Measurements from ENCODE around the gene CAMK2B.

Gene CAMK2B

DNA sequence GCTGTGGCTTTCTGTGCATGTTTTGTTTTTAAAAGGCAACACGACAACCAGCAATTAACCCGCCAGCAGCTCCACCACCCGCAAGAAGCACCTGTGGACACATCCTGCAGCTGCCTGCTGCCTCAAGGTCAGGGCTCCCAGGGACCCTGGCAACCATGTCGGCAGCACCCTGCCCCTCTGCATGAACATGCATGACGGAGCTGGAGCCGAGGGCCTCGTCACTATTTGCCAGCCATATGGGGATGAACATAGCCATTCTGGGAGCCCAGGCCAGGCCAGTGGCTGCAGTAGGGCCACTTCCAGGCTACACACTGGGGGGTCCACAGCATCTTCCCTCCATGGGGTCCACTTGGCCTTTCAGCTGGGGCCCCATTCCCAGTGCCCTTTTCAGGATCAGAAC lies 52.9 kb downstream of the CAMK2B start:
- no peak for DNase-seq

DNA sequence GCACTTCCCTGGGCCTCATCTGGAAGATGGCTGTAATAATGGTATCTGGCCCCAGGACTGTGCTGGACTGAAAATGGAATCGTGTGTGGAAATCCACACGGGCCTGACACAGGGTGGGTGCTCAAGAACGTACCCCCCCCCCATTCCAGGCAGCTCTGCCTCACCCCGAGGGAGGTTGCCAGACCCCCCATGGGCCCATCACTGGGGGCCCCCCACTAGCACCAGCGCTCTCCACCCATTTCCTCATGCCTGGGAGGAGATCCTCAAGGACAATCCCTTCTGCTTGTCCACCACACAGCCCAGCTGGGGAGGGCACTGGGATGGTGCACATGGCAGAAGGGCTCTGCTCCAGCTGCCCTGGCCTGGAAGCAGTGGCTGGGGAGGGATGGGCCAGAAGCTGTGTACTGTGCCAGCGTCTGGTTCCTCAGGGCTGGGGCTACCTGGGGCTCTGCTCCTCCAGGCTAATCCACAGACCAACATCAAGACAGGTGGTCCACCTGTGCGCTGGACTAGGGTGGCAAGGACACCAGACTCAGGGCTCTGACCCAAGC lies 55.4 kb downstream of the CAMK2B start:
- DNase-seq = no peak

DNA sequence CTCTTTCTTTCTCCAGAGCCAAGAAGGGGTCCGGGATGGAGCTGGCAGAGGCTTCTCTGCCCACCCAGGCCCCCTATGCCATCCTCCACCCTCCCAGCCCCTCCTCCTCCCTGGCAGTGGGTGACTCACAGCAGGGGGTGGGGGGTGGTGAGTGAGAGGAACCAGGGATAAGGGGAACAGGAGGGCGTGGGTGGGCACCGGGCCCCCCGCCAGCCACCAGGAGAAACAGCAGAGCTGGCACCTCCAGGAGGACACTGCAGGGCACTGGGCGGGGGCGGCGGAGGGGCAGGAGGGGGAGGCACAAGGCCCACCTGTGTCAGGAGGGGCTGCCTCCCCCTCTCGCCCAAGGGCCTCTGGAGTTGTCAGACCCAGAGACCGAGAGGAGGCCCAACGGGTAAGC lies 56.0 kb downstream of the CAMK2B start:
- no peak for DNase-seq

DNA sequence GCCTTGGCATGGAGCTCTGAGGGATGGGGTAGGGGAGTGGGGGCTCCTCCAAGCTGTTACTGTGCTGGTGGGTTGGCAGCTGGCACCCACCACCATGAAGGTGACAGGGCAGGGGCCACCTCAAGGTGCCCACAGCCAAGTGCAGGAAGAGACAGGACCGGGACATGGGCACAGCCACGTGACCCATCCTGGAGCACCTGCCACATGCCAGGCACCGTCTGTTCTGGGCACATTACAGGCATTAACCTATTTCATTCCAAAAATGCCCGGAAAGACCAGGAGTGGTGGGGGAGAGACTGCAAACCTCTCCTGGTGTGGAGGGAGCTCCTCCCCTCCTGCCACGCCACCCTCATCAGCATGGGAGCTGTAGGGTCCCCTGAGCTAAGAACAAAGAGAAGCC lies 56.7 kb downstream of the CAMK2B start:
- no peak for DNase-seq

DNA sequence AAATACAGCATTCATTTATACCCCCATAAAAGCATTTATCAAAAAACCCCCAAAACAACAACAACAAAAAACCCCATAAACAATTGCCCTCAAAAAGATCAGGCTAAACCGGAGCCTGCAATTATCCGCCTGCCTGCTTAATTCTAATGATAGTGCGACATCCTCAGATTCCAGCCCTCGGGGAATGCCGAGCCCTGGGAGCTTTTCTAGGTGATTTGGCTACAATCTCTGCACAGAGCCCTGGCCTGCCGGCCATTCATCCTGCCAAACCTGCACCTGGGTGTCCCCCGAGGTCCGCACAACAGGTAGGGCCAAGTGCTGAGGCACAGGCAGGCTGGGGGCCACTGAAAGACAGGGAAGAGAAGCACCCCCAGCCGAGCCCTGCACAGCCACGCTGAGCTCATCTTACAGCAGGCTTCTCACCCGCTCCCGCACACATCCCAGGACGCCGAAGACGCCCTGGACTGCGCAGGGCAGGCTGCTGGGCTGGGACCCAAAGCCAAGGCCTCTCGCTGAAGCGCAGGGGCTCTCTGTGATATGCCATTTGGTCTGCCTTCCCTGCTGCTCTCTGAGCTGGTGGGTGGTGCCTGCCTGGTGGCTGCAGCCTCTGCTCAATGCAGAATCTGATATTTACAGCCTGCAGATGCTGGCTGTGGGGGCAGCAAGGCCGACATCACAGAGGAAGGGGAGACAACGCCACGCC lies 57.5 kb downstream of the CAMK2B start:
- DNase-seq = no peak

DNA sequence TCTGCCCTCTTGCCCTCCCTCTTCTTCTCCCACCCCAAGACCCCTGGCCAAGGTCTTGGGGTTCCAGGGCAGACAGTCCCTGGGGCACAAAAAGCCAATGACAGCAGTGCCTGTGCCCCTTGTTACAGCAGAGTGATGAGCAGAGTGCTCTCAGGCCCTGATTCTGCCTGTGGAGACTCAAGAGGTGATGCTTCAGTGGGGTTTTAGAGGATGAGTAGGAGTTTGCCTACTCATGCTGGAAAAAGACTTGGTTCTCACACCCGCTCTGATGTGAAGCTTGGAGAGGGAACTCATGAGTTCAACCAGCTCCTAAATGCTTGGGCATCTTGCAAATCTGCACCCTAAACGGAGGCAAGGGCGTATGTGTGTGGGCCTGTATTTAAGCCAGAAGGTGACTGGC lies 58.2 kb downstream of the CAMK2B start:
- DNase-seq = no peak

DNA sequence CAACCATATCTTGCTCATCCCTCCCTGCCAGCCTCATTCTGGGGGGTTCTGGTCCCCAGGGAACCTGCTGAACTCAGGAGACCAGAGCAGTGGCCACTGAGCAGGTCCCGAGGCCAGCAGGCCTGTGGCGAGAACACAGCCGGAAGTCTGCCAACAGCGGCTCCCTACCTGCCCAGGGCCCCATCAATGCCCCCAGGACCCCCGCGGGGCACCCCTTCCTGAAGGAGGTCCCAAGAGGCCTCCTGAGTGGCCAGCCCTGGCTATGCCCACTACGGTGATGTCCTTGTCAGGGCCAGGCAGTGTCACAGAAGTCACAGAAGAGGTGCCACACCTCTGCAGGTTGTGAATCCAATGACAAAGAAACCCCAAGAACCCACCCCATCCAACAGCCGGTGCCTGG lies 58.9 kb downstream of the CAMK2B start:
- DNase-seq = no peak

DNA sequence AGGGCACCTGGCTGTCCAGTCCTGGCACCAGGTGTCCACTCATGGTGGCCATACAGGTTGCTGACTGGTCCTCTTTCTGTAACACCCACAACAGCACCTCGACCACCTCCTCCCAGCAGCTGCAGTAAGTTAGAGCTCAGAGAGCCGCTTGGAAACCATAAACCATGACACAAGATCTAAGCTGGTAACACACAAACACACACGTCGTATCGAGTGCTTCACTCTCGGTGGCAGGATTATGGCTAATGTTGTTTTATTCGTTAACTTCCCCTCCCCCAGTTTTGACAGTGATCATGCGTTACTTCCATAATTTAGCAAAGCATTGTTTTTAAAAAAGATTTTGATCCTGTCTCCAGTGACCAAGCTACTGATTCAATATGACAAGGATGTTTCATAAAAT lies 59.7 kb downstream of the CAMK2B start:
- no peak for DNase-seq

DNA sequence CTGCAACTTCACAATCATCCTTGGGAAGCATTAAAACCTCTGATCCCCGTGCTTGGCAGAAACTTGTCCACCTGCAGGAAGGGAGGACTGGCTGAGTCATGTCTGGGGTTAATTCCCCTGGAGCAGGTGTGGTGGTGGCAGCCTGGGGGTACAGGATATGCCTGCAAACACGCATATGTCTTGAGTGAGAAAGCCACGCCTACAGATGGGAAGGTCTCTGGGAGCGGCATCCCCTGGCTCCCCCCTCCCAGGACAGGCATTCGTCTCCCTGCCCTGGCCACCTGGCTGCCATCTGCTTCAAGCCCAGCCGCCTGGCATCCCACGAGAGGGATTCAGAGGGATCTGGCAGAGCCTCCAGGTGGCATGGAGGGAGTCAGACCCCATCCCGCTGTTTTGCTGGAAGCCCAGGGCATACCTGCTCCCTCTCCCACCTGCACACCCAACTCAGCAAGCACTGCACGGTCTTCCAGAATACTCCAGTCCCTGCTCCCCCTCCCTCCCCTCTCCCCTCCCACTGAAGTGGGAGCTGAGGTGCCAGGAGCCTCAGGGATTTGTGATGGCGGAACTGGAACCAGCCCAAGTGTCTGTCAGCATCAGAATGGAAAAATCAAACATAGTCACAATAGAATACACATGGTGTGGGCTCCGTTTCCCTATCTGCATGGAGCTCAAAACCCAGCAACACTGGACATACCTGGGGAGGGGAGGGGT lies 61.0 kb downstream of the CAMK2B start:
- DNase-seq = no peak

DNA sequence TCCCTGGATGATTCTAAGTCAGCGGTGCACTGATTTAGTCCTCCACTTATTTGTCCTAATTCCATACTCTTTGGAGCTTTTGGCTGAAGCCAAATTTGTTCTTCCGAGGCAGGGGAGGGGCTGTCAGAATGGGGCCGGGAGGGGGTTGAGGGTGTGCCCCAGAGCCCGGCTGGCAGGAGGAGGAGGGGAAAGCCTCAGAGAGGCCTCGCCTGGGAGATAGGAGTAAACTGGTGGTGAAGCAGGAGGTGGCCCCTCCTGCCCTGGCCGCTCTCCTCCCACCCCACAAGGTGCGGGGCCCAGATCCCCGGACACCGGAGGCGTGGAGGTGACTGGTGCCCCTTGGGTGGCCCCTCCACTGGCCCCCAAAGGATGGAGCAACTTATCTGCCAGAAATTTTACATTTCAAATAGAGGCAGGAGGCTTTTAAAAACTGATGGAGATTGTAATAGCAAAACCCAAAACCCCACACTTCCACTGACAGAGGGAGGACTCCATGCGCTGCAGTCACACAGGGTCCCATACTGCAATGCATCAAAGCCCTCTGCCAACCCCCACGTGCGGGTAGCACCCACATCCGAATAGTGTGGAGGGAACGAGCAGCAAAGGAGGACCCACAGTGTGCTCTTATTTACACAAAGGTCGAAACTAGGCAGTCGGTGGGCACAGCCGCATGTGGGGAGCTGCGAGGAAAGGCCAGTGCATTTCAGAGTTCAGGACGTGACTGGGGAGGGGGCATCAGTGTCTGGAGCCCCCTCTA lies 61.9 kb downstream of the CAMK2B start:
- DNase-seq = no peak

DNA sequence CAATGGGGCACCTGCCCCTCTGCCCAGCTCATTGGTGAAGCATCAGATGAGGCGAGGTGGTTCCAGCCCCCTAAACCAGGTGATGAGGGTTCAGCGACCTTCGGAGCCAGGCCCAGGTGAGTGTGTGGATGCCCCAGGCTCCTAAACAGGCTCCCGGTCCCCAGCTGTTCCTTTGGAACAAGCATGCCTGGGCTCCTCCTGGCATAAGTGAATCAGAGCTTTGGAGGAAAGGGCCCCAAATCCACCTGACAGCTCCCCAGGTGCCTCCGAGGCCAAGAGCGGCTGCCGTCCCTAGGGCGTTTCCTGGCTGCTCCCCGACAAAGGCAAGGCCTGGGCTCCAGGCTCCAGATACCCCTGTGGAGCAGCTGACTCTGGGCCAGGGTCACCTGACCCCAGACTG lies 63.4 kb downstream of the CAMK2B start:
- no peak for DNase-seq

DNA sequence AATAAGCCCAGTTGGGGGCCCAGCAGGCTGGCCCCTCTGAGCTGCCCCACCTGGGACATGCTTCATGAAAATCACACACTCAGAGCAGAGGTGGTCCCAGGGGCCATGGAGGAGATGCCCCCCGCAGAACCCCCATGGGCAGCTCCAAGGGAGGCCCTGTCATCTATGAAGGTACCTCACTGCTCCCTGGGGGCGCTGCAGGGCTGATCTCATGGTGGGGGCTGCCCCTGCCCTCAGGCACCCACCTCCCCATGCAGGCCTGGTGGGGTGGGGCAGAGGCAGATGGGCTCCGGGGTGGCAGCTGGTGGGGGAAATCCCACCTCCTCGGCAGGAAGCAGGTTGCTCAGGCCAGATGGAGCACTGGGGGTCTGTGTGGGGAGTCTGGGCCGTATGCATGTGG lies 64.2 kb downstream of the CAMK2B start:
- DNase-seq = no peak

DNA sequence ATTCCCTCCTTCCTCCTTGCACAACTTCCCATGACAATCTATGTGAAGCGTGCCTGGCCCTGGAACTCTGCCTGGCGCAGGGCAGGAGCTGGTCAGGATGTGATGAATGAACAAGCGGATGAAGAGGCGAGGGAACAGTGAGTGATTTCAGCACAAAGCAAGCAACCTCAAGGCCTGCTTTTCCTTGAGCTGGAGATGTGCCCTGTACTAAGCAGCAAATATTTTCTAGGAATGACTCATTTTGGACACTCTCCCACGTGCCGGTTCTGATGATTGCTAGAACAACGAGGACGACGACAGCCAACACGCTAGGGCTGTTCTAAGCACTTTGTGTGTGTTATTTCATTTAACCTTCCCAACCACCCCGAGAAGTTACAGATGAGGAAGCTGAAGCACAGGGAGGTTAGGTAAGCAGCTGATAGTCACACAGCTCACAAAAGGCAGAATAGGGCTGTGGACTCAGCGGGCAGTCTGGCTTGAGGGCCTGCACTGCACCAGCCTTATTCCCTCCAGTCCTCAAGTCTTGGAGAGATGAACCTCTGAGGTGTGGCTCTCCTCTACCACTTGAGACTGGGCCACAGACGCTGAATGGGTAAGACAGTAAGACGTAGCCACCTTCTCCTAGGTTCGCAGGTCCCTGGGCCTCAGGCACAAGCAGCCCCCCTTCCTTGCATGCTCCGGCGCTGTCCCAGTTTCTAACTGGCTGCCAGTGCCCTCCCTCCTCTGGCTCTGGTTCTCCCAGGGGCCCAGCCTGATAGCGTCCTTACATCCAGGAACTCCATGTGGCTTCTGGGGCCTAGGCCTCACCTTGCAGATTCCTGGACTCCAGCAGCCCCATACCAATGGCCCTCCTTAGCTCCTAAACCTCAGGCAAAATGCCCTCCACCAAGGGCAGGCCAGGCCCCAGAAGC lies 65.6 kb downstream of the CAMK2B start:
- no peak for DNase-seq

DNA sequence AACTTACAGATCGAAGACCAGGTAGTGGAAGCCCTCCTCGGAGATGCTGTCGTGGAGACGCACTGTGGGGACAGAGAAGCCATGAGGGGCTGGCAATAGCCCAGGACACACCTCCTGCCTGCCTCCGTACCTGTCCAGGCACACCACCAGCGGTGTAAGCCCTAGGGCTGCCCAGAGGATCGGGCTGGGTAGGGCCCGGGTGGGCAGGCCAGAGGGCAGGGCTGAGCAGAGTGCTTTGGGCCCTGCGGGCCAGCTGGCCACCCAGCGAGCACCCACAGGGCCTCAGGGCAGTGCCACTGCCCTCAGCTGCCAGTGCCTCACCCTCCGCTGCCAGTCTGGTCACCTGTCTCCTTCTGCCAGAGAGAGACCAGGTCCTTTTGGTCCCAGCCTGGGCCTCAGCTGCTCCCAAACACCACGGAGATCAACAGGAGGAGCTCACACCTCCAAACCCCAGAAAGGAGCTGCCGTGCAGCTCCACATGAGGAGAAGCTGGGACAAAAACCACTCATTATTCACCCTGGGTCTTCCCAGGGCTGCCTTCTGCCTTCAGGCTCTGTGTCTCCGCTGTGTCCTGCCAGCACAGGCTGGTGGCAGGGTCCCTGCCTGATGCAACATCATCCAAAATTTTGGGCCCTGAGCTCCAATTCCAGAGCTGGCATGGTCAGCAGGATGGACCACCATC lies 66.4 kb downstream of the CAMK2B start:
- no peak for DNase-seq

DNA sequence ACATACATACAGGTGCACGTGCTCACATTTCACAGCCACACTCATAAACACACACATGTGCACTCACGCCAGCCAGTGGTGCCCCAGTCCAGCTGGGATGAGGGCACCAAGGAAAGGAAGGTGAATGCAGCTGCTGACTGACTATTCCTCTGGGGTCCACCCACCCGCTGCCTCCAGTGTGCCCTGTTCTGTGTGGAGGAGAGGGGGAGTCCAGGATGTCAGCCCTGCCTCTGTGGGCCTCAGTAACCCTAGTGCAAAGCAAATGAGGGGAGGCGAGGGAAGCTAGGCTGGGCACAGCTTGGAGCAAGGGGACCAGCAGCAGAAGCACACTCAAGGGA lies 67.0 kb downstream of the CAMK2B start:
- no peak for DNase-seq

DNA sequence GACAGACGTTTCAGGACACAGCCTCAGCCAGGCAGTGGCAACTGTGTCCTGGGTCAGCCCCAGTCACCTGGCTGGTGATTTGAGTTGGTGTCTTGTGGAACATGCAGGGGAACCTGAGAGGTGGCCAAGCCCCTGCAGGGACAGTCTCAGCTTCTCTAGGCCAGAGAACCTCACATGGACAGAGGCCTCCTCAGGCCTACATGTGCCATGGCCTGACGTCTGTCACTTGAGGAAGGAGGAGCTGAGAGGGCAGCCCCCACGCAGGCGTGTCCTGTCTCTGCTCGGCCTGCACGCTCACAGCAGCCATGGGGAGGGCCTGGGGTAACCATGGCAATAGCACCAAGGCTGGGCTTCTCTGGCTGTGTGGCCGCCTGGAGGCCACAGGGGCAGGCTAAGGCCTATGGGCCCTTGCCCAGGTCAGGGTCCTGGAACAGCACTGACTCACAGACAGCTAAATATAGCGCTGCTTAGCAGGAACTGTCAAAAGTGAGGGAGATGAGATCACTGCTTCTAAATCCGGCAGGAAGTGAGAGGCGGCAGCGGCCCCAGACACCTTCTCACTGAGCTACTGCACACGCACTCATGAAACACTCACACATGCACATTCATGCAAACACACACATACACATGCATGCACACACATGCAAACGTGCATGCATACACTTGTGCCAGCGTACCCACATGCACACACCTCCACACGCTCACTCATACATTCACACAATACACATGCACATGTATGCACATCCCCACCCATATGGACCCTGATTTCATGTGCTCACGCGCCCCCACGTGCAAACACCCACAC lies 67.6 kb downstream of the CAMK2B start:
- DNase-seq = peak; percentile 84

DNA sequence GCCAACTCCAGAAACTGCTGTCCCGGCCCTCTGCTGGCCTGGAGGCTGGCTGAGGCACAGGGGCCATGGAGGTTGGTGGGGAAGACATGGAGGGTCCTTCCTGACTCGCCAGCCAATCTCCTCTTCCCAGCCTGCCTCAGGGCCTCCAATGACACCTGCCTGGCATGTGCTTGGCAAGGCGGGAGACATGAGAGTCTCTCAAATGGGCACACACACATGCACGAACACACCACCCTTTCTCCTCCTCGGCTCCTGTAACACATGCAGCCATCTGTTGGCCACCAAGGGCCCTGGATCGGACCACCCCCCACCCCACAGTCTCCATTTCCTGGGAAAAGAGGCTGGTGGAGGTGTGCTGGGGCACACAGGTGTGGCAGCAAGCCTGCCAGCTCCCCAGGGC lies 68.2 kb downstream of the CAMK2B start:
- DNase-seq = no peak

DNA sequence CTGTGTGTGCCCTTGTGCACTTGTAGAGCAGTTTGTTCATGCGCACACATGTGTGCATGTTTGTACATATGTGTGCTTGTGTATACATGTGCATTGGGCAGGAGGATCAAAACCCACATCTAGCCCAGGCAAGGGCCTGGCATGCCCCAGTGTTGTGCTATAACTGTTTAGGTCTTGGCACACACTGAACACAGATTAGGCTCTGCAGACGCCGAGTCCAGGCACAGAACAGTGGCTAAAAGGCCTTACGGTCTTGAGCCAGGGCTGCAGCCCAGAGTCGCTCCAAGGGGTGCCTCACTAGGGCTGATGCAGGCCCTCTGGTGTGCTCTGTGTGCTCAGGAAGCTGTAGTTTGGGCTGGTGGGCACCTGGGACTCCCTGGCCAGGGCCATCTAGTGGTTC lies 68.9 kb downstream of the CAMK2B start:
- no peak for DNase-seq

DNA sequence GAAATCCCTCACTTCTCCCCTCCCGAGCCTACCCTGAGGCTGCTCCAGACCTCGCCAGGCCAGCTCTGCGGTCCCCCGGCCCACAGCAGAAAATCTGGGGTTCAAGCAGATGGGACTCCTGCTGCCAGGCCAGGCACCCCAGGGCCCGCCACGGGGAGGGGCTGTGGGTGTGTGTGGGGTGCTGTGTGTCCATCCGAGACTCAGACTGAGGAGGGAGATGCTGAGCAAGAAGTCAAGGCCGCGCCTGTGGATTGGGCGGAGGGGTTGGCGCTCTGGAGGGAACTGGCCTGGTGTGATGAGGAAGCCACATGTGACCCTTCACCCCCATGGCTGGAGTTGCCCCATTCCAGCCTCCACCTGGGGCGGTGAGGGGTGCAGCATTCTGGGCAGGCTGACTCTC lies 73.5 kb downstream of the CAMK2B start:
- no peak for DNase-seq

DNA sequence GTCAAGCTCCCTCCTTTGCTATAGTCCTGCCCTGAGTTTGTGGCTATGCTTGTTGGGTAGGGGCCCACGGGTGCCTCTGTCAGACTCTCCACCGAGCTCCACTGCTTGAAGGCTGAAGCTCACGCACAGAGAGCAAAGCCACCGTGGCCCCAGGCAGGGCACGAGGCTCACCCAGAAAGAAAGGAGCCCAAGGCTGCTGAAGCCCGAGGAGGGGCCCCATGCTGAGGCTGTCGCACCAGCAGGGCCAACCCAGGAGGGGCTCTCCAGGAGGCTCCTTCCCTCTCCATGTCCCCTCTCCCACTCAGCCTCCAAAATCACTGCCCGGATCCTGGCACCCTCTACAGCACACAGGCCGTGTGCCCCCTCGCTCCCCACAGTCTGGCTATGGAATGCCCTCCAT lies 74.1 kb downstream of the CAMK2B start:
- no peak for DNase-seq

DNA sequence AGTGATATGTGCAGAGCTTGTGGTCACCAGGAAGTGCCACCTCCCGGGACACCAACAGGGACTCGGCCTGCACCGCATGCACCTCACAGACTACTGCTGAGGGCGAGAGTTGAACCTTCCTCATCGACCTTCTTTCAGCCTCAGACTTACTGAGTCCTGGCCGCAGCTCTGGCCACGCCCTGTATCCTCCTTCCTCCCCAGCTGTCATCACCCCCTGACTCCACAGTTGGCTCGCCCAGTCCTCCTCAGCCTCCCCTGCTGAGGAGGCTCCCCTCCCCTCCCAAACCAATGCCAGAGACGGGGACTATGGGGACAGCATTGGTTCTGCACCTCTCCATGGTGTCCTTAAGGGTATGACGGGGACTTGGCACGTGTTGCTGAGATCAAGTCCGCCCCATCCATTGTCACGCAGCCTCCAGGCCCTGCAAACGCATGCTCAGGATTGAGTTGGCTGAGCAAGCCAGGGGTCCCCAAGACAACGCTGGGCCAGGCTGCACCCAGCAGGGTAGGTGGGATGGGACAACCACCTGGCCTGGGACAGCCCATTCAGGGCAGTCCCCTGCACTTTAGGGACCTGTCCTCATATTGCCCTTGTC lies 75.7 kb downstream of the CAMK2B start:
- no peak for DNase-seq
